K562 (cell line): ENCODE data around the gene DLGAP1.

Source experiments
- EWSR1 ChIP-seq: fragments of 450-650 bp; IDR thresholded peaks from 2 replicates; pipeline ENCODE4 v1.6.1; 2018; ENCODE audit warnings: borderline replicate concordance, mild to moderate bottlenecking, low read depth, moderate library complexity; ENCODE audit not compliant: partially characterized antibody
- EZH2 ChIP-seq: IDR thresholded peaks from 2 replicates; pipeline ENCODE4 v1.6.1; 2012; ENCODE audit warnings: low read depth, mild to moderate bottlenecking, inconsistent platforms, low read length, borderline replicate concordance
- FOXM1 ChIP-seq, 2 experiments: fragments of 450-650 bp in 1 of 2; sonication (generic) in 1 of 2; formaldehyde crosslinking in 1 of 2; IDR thresholded peaks; 2 replicates each; pipeline versions ENCODE4 v1.6.1 to v1.9.0; 2017 to 2022; ENCODE audit warnings: low read depth in 2 of 2, mild to moderate bottlenecking in 2 of 2, missing genetic modification reagents in 1 of 2, moderate library complexity in 1 of 2
- GABPB1 ChIP-seq: sonication (generic); formaldehyde crosslinking; IDR thresholded peaks from 2 replicates; pipeline ENCODE4 v1.8.0; 2022; ENCODE audit warnings: mild to moderate bottlenecking, missing genetic modification reagents
- MAZ ChIP-seq, 2 experiments: fragments of 450-650 bp in 1 of 2; sonication (generic) in 1 of 2; formaldehyde crosslinking; IDR thresholded peaks in 1 of 2; conservative IDR thresholded peaks in 1 of 2; 2 replicates each; pipeline versions ENCODE4 v1.4.0 to v1.5.0; 2020; ENCODE audit warnings: mild to moderate bottlenecking in 1 of 2, missing genetic modification reagents in 1 of 2
- MYNN ChIP-seq, 2 experiments: sonication (generic); formaldehyde crosslinking in 1 of 2; IDR thresholded peaks; 2 replicates each; pipeline versions ENCODE4 v1.5.0 to v1.6.1; 2016 to 2020; ENCODE audit warnings: antibody characterized with exemption in 1 of 2, missing genetic modification reagents in 1 of 2
- NFATC3 ChIP-seq: fragments of 450-650 bp; IDR thresholded peaks from 2 replicates; pipeline ENCODE4 v1.6.1; 2017; ENCODE audit warnings: mild to moderate bottlenecking
- SMARCA4 ChIP-seq: fragments of 450-650 bp; IDR thresholded peaks from 2 replicates; pipeline ENCODE4 v1.6.1; 2016
- TAF1 ChIP-seq: IDR thresholded peaks from 2 replicates; pipeline ENCODE4 v1.6.1; 2011; ENCODE audit warnings: mild to moderate bottlenecking, low read length, moderate library complexity; ENCODE audit not compliant: insufficient read depth, control insufficient read depth, severe bottlenecking; ENCODE audit errors: extremely low read depth
- TF ChIP-seq, protein P1 (sequence below): fragments of 250-450 bp; sonication (Bioruptor Pico); IDR thresholded peaks from 2 replicates; pipeline ENCODE4 v1.5.0; 2021; ENCODE audit warnings: mild to moderate bottlenecking, borderline replicate concordance
- TF ChIP-seq, protein P2 (sequence below), 2 experiments: fragments of 450-650 bp; conservative IDR thresholded peaks; 2 replicates each; pipeline ENCODE4 v1.6.1; 2017; ENCODE audit warnings: mild to moderate bottlenecking in 2 of 2, moderate library complexity in 2 of 2
- TF ChIP-seq, protein P3 (sequence below), 3 experiments: IDR thresholded peaks in 2 of 3; conservative IDR thresholded peaks in 1 of 3; 2 replicates each; pipeline ENCODE4 v1.5.1; 2011 to 2012; ENCODE audit warnings: low read length in 3 of 3, mild to moderate bottlenecking in 3 of 3, control low read depth in 2 of 3, improper control_type of control experiment in 1 of 3, inconsistent platforms in 1 of 3, low read depth in 1 of 3, mixed read lengths in 1 of 3, moderate library complexity in 1 of 3; ENCODE audit not compliant: insufficient read depth in 2 of 3
- TF ChIP-seq, protein P4 (sequence below), 2 experiments: fragments of 450-650 bp in 1 of 2; sonication (generic) in 1 of 2; formaldehyde crosslinking in 1 of 2; IDR thresholded peaks in 1 of 2; conservative IDR thresholded peaks in 1 of 2; 2 replicates each; pipeline versions ENCODE4 v1.6.1 to v1.8.1; 2016 to 2023; ENCODE audit warnings: mild to moderate bottlenecking in 2 of 2, moderate library complexity in 2 of 2, inconsistent platforms in 1 of 2, missing genetic modification reagents in 1 of 2

DNA sequence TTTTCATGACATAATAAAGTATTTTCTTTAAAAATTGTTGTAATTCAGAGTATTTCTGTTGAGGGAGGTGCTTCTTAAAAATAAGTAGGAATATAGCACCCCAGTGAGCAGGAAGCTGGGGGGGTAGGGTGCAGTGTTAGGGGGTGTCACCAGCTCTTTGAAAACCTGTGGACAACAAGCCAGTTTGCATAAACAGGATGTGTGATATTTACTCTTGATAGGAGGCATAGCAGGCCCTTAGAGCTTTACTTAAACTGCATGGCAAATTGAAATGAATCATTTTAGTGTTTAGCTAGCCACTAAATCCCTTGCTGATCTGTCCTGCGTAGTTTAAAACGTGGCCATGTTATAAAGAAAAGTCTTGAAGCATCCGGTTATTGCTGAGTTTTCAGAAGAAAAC, 996.7 kb downstream of the DLGAP1 start:
- TF ChIP-seq GABPB1 (CRISPR knock-in tag) (no peak), MYNN (IDR thresholded peaks at IDR 0.05) (no peak), MYNN (CRISPR knock-in tag; IDR thresholded peaks at IDR 0.05) (no peak), MAZ (CRISPR knock-in tag; conservative IDR thresholded peaks at IDR 0.05 in 1 of 2, IDR thresholded peaks at IDR 0.05 in 1 of 2) (no peak), TAF1 (no peak), EZH2 (no peak), NFATC3 (no peak), EWSR1 (no peak), FOXM1 (IDR thresholded peaks at IDR 0.05; ENCODE audit: low read depth) (no peak), FOXM1 (CRISPR knock-in tag; IDR thresholded peaks at IDR 0.05; ENCODE audit: low read depth) (no peak), SMARCA4 (no peak)
- TF ChIP-seq, protein P1, sequence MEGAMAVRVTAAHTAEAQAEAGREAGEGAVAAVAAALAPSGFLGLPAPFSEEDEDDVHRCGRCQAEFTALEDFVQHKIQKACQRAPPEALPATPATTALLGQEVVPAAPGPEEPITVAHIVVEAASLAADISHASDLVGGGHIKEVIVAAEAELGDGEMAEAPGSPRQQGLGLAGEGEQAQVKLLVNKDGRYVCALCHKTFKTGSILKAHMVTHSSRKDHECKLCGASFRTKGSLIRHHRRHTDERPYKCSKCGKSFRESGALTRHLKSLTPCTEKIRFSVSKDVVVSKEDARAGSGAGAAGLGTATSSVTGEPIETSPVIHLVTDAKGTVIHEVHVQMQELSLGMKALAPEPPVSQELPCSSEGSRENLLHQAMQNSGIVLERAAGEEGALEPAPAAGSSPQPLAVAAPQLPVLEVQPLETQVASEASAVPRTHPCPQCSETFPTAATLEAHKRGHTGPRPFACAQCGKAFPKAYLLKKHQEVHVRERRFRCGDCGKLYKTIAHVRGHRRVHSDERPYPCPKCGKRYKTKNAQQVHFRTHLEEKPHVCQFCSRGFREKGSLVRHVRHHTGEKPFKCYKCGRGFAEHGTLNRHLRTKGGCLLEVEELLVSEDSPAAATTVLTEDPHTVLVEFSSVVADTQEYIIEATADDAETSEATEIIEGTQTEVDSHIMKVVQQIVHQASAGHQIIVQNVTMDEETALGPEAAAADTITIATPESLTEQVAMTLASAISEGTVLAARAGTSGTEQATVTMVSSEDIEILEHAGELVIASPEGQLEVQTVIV (CRISPR knock-in tag), result no peak
- TF ChIP-seq, protein P2, sequence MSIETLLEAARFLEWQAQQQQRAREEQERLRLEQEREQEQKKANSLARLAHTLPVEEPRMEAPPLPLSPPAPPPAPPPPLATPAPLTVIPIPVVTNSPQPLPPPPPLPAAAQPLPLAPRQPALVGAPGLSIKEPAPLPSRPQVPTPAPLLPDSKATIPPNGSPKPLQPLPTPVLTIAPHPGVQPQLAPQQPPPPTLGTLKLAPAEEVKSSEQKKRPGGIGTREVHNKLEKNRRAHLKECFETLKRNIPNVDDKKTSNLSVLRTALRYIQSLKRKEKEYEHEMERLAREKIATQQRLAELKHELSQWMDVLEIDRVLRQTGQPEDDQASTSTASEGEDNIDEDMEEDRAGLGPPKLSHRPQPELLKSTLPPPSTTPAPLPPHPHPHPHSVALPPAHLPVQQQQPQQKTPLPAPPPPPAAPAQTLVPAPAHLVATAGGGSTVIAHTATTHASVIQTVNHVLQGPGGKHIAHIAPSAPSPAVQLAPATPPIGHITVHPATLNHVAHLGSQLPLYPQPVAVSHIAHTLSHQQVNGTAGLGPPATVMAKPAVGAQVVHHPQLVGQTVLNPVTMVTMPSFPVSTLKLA (conservative IDR thresholded peaks at IDR 0.05), result no peak
- TF ChIP-seq, protein P3, sequence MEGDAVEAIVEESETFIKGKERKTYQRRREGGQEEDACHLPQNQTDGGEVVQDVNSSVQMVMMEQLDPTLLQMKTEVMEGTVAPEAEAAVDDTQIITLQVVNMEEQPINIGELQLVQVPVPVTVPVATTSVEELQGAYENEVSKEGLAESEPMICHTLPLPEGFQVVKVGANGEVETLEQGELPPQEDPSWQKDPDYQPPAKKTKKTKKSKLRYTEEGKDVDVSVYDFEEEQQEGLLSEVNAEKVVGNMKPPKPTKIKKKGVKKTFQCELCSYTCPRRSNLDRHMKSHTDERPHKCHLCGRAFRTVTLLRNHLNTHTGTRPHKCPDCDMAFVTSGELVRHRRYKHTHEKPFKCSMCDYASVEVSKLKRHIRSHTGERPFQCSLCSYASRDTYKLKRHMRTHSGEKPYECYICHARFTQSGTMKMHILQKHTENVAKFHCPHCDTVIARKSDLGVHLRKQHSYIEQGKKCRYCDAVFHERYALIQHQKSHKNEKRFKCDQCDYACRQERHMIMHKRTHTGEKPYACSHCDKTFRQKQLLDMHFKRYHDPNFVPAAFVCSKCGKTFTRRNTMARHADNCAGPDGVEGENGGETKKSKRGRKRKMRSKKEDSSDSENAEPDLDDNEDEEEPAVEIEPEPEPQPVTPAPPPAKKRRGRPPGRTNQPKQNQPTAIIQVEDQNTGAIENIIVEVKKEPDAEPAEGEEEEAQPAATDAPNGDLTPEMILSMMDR (IDR thresholded peaks at IDR 0.05 in 2 of 3, conservative IDR thresholded peaks at IDR 0.05 in 1 of 3; ENCODE audit: insufficient read depth in 2 of 3, low read depth in 1 of 3, low read length in 3 of 3), result no peak
- TF ChIP-seq, protein P4, sequence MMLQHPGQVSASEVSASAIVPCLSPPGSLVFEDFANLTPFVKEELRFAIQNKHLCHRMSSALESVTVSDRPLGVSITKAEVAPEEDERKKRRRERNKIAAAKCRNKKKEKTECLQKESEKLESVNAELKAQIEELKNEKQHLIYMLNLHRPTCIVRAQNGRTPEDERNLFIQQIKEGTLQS (IDR thresholded peaks at IDR 0.05), result no peak
- TF ChIP-seq, protein P4 (CRISPR knock-in tag; conservative IDR thresholded peaks at IDR 0.05), result no peak
